GM12864 (cell line): Measurements from ENCODE around the gene PRKAG2.

Experiments used
- DNase-seq: peaks from one replicate; pipeline ENCODE4 v3.0.0-alpha.2; 2011; ENCODE audit warnings: low read depth
- H3K4me3 ChIP-seq: 2 replicates; pipeline ENCODE4 v1.5.1; 2011; ENCODE audit warnings: mild to moderate bottlenecking, low read depth, low read length, control low read depth
- TF ChIP-seq, protein P1 (sequence below): IDR thresholded peaks from 2 replicates; pipeline ENCODE4 v1.5.1; 2011; ENCODE audit warnings: low read depth, mild to moderate bottlenecking, moderate library complexity, low read length, control low read depth, inconsistent platforms; ENCODE audit errors: missing control alignments

The PRKAG2 gene

DNA sequence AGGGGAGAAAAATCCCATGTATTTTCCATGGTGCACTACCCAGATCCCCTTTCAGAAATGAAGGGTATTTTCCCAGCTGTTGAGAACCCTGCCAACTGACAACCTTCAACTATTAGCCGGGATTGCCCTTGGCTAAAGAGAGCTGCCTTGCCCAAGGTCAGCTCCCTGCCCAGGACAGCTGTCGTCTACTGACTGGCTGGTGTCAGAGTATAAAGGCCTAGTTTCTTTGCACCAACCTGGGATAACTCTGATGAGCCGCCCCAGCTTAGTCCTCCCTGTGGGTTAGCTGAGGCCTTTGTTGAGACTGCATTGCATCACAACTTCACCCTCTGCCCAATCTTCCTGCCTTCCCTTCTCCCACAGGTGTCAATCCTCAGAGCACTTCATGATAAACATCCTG is 210.0 kb downstream of the PRKAG2 start:
- TF ChIP-seq, protein P1, sequence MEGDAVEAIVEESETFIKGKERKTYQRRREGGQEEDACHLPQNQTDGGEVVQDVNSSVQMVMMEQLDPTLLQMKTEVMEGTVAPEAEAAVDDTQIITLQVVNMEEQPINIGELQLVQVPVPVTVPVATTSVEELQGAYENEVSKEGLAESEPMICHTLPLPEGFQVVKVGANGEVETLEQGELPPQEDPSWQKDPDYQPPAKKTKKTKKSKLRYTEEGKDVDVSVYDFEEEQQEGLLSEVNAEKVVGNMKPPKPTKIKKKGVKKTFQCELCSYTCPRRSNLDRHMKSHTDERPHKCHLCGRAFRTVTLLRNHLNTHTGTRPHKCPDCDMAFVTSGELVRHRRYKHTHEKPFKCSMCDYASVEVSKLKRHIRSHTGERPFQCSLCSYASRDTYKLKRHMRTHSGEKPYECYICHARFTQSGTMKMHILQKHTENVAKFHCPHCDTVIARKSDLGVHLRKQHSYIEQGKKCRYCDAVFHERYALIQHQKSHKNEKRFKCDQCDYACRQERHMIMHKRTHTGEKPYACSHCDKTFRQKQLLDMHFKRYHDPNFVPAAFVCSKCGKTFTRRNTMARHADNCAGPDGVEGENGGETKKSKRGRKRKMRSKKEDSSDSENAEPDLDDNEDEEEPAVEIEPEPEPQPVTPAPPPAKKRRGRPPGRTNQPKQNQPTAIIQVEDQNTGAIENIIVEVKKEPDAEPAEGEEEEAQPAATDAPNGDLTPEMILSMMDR: no peak
- H3K4me3 ChIP-seq: no peak overlapping the region
- no peak for DNase-seq

DNA sequence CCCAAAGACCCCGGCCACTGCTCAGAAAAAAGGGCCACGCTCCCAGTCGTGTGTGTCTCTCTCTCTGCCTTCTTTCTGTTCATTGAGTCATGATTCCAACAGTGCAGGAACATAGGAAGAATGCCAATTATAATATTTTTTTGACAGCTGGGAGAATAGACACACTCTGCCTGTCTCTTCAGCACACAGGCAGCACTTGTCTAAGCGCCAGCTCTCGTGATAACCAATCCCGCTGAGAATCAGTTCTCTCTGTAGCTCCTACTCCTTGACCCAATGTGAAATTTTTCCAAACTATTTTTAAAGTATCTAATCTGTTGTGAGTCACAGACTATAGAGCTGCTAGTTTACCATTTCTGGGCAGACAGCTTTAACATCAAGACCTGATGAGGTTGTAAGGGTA is 211.5 kb downstream of the PRKAG2 start:
- no peak overlapping the region for H3K4me3 ChIP-seq
- no peak for DNase-seq
- TF ChIP-seq, protein P1: no peak

DNA sequence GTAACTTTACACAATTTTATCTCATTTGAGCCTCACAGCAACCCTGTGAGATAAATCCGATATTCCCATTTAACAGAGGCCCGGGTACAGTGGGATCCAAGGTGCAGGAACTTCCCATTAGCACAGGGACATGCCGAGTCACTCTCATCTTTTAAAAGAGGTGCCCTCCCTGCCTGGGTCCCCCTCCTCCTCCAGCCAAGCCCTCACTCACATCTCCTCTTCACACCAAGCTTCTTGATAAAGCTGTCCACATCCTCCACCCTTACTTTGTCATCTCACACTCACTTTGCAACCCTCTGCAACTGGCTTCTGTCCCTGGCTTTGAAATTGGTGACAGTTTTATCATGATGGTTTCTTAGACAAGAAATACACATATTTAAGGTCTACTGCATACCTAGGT is 212.6 kb downstream of the PRKAG2 start:
- TF ChIP-seq, protein P1: no peak
- DNase-seq: no peak
- H3K4me3 ChIP-seq: no peak overlapping the region

DNA sequence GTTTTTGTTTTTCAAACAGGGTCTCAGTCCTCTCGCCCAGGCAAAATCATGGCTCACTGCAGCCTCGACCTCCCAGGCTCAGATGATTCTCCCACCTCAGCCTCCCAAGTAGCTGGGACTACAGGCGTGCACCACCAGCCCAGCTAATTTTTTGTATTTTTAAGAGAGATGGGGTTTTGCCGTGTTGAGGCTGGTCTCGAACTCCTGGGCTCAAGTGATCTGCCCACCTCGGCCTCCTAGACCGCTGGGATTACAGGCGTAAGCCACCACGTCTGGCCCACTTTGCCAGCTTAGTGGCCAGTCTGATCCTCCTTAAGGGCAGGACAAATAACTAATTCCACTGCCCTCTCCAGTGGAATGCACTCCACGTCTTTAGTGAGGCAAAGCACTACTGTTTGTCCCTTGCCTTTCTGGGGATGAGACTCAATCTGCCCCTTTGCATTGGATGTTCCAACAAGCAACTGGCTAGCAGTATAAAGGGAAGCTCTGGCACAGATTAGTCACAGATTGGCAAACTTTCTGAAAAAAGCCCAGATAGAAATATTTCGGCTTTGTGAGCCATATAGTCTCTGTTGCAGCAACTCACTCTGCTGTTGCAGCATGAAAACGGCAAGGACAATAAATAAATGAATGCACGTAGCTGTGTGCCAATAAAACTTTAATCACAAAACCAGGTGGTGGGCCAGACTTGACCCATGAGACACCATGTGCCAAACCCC is 213.4 kb downstream of the PRKAG2 start:
- no peak overlapping the region for H3K4me3 ChIP-seq
- no peak for DNase-seq
- TF ChIP-seq, protein P1: no peak

DNA sequence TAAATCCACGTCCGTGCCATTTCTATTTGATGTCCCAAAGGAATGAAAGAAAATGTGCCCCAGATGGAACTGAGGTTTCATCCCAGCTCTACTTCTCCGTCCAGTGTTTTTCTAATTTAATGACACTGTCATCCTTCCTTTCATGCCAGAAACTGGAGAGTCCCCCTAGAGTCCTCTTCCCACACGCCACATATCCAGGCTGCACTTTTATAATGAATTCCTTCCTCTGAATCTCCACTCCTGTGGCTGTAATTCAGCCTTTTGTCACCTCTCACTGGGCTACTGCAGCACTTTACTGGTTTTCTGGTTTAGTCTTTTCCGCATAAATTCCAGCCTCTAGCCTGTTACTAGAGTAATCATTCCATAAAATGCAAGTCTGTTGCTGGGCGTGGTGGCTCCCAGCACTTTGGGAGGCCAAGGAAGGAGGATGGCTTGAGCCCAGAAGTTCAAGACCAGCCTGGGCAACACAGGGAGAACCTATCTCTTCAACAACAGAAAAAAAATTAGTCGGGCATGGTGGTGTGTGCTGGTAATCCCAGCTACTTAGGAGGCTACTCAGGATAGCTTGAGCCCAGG is 214.6 kb downstream of the PRKAG2 start:
- TF ChIP-seq, protein P1: no peak
- no peak for DNase-seq
- H3K4me3 ChIP-seq: no peak overlapping the region

DNA sequence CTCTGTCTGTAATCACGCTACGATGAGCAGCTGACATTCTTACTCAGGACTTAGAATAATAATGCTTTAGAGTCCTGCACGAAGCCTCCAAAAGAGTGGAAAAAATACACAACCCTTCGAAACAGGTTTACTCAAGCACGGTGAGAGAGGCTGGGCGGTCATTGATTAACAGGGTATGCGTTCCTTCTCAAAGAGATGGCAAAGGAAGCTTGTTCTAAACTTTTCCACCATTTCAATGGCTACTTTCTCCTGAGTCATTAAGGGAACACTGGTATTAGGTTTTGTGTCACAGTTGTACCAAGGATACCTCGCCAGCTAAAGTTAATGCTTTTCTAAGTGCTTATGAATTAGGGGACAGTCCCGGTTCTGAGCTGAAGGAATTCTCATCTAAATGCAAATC is 215.3 kb downstream of the PRKAG2 start:
- H3K4me3 ChIP-seq: no peak overlapping the region
- no peak for DNase-seq
- TF ChIP-seq, protein P1: no peak

DNA sequence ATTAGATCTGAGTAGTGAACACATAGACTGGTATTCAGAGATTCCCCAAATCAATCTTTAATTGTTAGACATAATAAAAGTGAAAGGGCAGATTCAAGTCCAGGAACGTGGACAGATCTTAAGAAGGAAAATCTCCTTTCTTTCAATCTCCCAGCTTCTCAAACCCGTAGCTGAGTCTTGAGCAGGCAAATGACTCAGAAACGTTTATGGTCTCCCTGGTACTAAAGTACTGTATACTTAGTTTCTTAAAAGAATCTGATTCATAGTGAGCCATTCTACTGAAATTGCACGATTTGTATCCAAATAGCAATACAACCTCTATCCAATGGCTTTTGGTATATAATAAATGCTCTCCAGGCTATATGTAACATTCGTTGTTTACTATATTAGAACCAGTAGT is 216.8 kb downstream of the PRKAG2 start:
- H3K4me3 ChIP-seq: no peak overlapping the region
- TF ChIP-seq, protein P1: no peak
- no peak for DNase-seq
